NAMALWA (cell line): ENCODE results near the gene FNBP1L.

Source experiments
- DNase-seq: peaks from one replicate; pipeline ENCODE4 v3.0.0-alpha.2; 2015; ENCODE audit warnings: low spot score

Gene FNBP1L

GRCh38 chr1:93592551-93592949 is 144.6 kb downstream of the FNBP1L start:
- no peak for DNase-seq

GRCh38 chr1:93593854-93594602 is 146.1 kb downstream of the FNBP1L start:
- DNase-seq, result no peak

- no peak for DNase-seq
These were observed 146.6 kb downstream of the FNBP1L start for GRCh38 chr1:93594603-93594880.

- DNase-seq, result no peak
These were observed 147.3 kb downstream of the FNBP1L start for GRCh38 chr1:93595266-93595665.

GRCh38 chr1:93595743-93596142 is 147.8 kb downstream of the FNBP1L start:
- no peak for DNase-seq

- DNase-seq, result no peak
These were observed 148.6 kb downstream of the FNBP1L start for GRCh38 chr1:93596329-93597089.

GRCh38 chr1:93597709-93598108 is 149.8 kb downstream of the FNBP1L start:
- no peak for DNase-seq

- DNase-seq, result no peak
These were observed 150.5 kb downstream of the FNBP1L start for GRCh38 chr1:93598396-93598795.

GRCh38 chr1:93598861-93599439 is 151.0 kb downstream of the FNBP1L start:
- DNase-seq, result no peak

GRCh38 chr1:93599479-93599878 is 151.6 kb downstream of the FNBP1L start:
- no peak for DNase-seq

GRCh38 chr1:93600663-93601062 is 152.7 kb downstream of the FNBP1L start:
- DNase-seq, result no peak

GRCh38 chr1:93601686-93602085 is 153.8 kb downstream of the FNBP1L start:
- no peak for DNase-seq

- DNase-seq, result no peak
These were observed 154.2 kb downstream of the FNBP1L start for GRCh38 chr1:93602101-93602500.

- DNase-seq, result no peak
These were observed 155.2 kb downstream of the FNBP1L start for GRCh38 chr1:93603106-93603505.

- DNase-seq, result no peak
These were observed 155.7 kb downstream of the FNBP1L start for GRCh38 chr1:93603601-93604000.
